ENCODE results near the gene MRPL51.

- TF ChIP-seq CTCF (IDR thresholded peaks at IDR 0.05), result no peak
- TF ChIP-seq EZH2 (IDR thresholded peaks at IDR 0.05; ENCODE audit: borderline replicate concordance, insufficient read depth, low read depth, low read length, poor library complexity, severe bottlenecking), result no peak
Observed at GRCh38 chr12:6476489-6476888, 16.6 kb downstream of the MRPL51 start.
